ENCODE data around the gene PKM. TPM values are rescaled to one million over a fixed set of nuclear protein-coding genes. Genes with fewer than 3 reads are reported as not detected.

The PKM gene
- total RNA-seq, 1 experiment from 2014 or later: 1,026 TPM

DNA sequence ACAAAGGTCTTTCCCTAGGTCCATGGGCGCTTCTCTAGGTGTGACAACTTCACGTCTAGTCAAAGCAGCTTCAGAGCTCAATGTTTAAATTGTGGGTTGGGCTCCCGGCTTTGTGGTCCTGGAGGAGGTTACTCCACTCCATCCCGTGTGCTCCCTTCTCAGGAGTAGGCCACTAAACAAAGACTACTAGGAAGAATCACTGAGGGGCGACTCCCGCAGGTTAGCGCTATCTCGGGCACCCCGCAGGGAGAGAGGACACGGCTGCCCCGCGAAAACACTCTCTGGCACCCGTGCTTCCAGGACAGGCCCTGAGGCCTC lies 40.9 kb upstream of the PKM start:
- Mint-ChIP-seq H3K36me3 (ENCODE audit: insufficient read depth in 1 of 3, low read depth in 3 of 3) (peaks cover 9 to 24% (median 16%) of the 10 kb centered on the region in 3 experiments; a peak in 6 of 7 replicates), H3K27me3 (ENCODE audit: low read depth) (peaks cover 15% of the 10 kb centered on the region), H3K4me1 (peaks cover 10 to 14% of the 10 kb centered on the region in 2 experiments), H3K4me3 (peak overlapping the region; percentile 86 to 88), H3K9me3 (no peaks in the 10 kb centered on the region), H3K27ac (peak overlapping the region in 1 of 3 experiments; percentile 34; a peak in 2 of 7 replicates)
- Histone ChIP-seq H3K4me1 (ENCODE audit: insufficient read depth, low read length) (no peaks in the 10 kb centered on the region), H4K20me1 (ENCODE audit: control insufficient read depth, insufficient read depth, insufficient read length) (no peaks in the 10 kb centered on the region), H2BK15ac (ENCODE audit: low read depth, low read length) (no peak overlapping the region), H2BK120ac (ENCODE audit: low read depth, low read length, poor library complexity, severe bottlenecking) (no peak overlapping the region), H4K8ac (replicated peaks; ENCODE audit: insufficient read length, low read depth, low read length) (no peak overlapping the region), H3K27me3 (ENCODE audit: insufficient read depth, low read length) (no peaks in the 10 kb centered on the region), H3K18ac (ENCODE audit: insufficient read length, low read depth, low read length) (no peak overlapping the region), H3K79me1 (ENCODE audit: insufficient read depth, low read depth, low read length, poor library complexity, severe bottlenecking) (no peaks in the 10 kb centered on the region), H3K56ac (ENCODE audit: insufficient read length, low read depth, low read length) (no peak overlapping the region), H3K23me2 (ENCODE audit: insufficient read length, low read depth, low read length, poor library complexity, severe bottlenecking) (peaks cover 7% of the 10 kb centered on the region), H3K14ac (ENCODE audit: insufficient read depth, low read length) (peak overlapping the region; percentile 84), H3K4ac (ENCODE audit: low read depth, low read length) (no peak overlapping the region), H2AFZ (ENCODE audit: low read length) (no peak overlapping the region), H3T11ph (ENCODE audit: low read length) (no peak overlapping the region), H3K27ac (ENCODE audit: insufficient read length, low read depth, low read length) (no peak overlapping the region), H3K9ac (ENCODE audit: extremely low read depth, insufficient read length, low read length) (peak overlapping the region; percentile 58), H4K91ac (ENCODE audit: insufficient read length, low read depth, low read length) (no peak overlapping the region), H4K5ac (ENCODE audit: insufficient read length, low read depth, low read length) (no peak overlapping the region), H3K9me3 (ENCODE audit: control insufficient read depth, low read depth, low read length) (no peaks in the 10 kb centered on the region), H2AK5ac (ENCODE audit: insufficient read length, low read length) (no peak overlapping the region), H3K23ac (ENCODE audit: insufficient read length, low read depth, low read length) (no peak overlapping the region), H2BK5ac (ENCODE audit: insufficient read length, low read length) (no peak overlapping the region), H2BK12ac (ENCODE audit: insufficient read length, low read depth, low read length) (no peak overlapping the region), H2BK20ac (ENCODE audit: low read depth, low read length, poor library complexity, severe bottlenecking) (no peak overlapping the region), H3K4me2 (ENCODE audit: insufficient read depth, insufficient read length, low read length) (peak overlapping the region; percentile 91), H3K79me2 (ENCODE audit: insufficient read depth, low read length) (no peaks in the 10 kb centered on the region)
- TF ChIP-seq, protein P1, sequence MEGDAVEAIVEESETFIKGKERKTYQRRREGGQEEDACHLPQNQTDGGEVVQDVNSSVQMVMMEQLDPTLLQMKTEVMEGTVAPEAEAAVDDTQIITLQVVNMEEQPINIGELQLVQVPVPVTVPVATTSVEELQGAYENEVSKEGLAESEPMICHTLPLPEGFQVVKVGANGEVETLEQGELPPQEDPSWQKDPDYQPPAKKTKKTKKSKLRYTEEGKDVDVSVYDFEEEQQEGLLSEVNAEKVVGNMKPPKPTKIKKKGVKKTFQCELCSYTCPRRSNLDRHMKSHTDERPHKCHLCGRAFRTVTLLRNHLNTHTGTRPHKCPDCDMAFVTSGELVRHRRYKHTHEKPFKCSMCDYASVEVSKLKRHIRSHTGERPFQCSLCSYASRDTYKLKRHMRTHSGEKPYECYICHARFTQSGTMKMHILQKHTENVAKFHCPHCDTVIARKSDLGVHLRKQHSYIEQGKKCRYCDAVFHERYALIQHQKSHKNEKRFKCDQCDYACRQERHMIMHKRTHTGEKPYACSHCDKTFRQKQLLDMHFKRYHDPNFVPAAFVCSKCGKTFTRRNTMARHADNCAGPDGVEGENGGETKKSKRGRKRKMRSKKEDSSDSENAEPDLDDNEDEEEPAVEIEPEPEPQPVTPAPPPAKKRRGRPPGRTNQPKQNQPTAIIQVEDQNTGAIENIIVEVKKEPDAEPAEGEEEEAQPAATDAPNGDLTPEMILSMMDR (conservative IDR thresholded peaks at IDR 0.05): no peak
- no peak for DNase-seq
- no CpG with 5 or more reads among the region's 13 CpGs for WGBS (ENCODE audit: extremely low coverage, insufficient read length, low lambda C conversion rate)
